Measurements from ENCODE around the gene ZBED6. TPM values are rescaled to one million over a fixed set of nuclear protein-coding genes. Genes with fewer than 3 reads are reported as not detected.
"Not testable (repeated sequence)": the region's sequence is repeated elsewhere in the genome, so short reads cannot be mapped to it uniquely, and the experiment has no call there.

ZBED6 gene
- total and polyA plus RNA-seq, 10 of the 15 experiments (the other 5 are each of a cell fraction or from before 2014, with no cell fraction given), result 0.13 to 15.9 (median 4.8) TPM

- no peak for FAIRE-seq
- Histone ChIP-seq H4K20me1 (ENCODE audit: control insufficient read depth, insufficient read depth) (no peaks in the 10 kb centered on the region), H3K4me3 (no peak overlapping the region), H3K36me3 (ENCODE audit: control insufficient read depth in 2 of 2, insufficient read depth in 2 of 2, low read length in 1 of 2) (0 out of 4 replicates have a peak, but pooled peaks cover 0 to 3% of the 10 kb centered on the region in 2 experiments), H3K9ac (ENCODE audit: control insufficient read depth, insufficient read depth, low read length) (no peak overlapping the region), H3K27me3 (replicated peaks in 1 of 2; ENCODE audit: control insufficient read depth in 2 of 2, insufficient read depth in 2 of 2, low read length in 1 of 2) (no peaks in the 10 kb centered on the region), H3K27ac (ENCODE audit: control insufficient read depth, insufficient read depth) (no peak overlapping the region), H3K4me1 (ENCODE audit: control insufficient read depth, insufficient read depth, low read length) (peaks cover 4% of the 10 kb centered on the region; the same call in 1 of the 2 replicates), H3K4me2 (ENCODE audit: control insufficient read depth, insufficient read depth) (no peak overlapping the region), H3K9me3 (replicated peaks; ENCODE audit: control insufficient read depth, insufficient read depth, low read length) (no peaks in the 10 kb centered on the region), H3K79me2 (ENCODE audit: control insufficient read depth, insufficient read depth, low read length) (peaks cover 20% of the 10 kb centered on the region), H2AFZ (ENCODE audit: control insufficient read depth, low read depth, low read length) (no peak overlapping the region)
- DNase-seq (ENCODE audit: low read depth, low spot score), result no peak
- ChIA-PET CTCF (no interaction called here), SMC1A (ENCODE audit: uncharacterized antibody, unreplicated experiment) (no interaction called here), RAD21 (ENCODE audit: unreplicated experiment) (interaction anchor here (0.6 kb wide), 1 partner anchor 131 kb away, joined by 4 read pairs; no protein-coding TSS in a partner anchor), POLR2A (interaction anchor here (0.6 kb wide), 2 partner anchors 171 to 498 kb away, joined by 3 to 6 read pairs; no protein-coding TSS in a partner anchor)
- BruUV-seq (replicated peaks), result no TSS peak
- intact Hi-C loops (cut with micrococcal nuclease; ENCODE audit: unreplicated experiment) (no loop called here), in situ Hi-C loops (cut with MboI) (no loop called here)
- TF ChIP-seq CREM (IDR thresholded peaks at IDR 0.05; ENCODE audit: low read depth) (no peak), TCF3 (IDR thresholded peaks at IDR 0.05; ENCODE audit: borderline replicate concordance, insufficient read depth, low read depth, low read length) (no peak), ZSCAN29 (IDR thresholded peaks at IDR 0.05) (no peak), IKZF1 (conservative IDR thresholded peaks at IDR 0.05) (no peak), POLR2A (IDR thresholded peaks at IDR 0.05; ENCODE audit: low read depth, low read length) (no peak), YY1 (IDR thresholded peaks at IDR 0.05; ENCODE audit: low read depth, low read length) (no peak), BCLAF1 (IDR thresholded peaks at IDR 0.05) (no peak), SIX5 (IDR thresholded peaks at IDR 0.05; ENCODE audit: low read depth, low read length, severe bottlenecking) (no peak), MTA2 (IDR thresholded peaks at IDR 0.05; ENCODE audit: low read depth) (no peak)
- 69% methylated on average over 2 of the region's 2 CpGs for WGBS (ENCODE audit: insufficient coverage, insufficient replicate concordance, low lambda C conversion rate, missing lambda C conversion rate)
- no peak for ATAC-seq
Observed at GRCh38 chr1:203792486-203792885, 2.9 kb upstream of the ZBED6 start.

- ChIA-PET SMC1A (ENCODE audit: uncharacterized antibody, unreplicated experiment) (interaction anchor here (1.1 to 1.7 kb wide), 3 partner anchors 14 to 32 kb away, joined by 3 to 4 read pairs (median 3); partner anchors contain the start of gene LAX1), RAD21 (ENCODE audit: unreplicated experiment) (interaction anchor here (1.6 kb wide), 1 partner anchor 29 kb away, joined by 4 read pairs; the partner anchor contains the start of gene LAX1), POLR2A (interaction anchor here (1.2 kb wide), 1 partner anchor 38 kb away, joined by 3 read pairs; no protein-coding TSS in a partner anchor), CTCF (interaction anchor here (0.6 to 1.0 kb wide), 2 partner anchors 91 to 372 kb away, joined by 3 read pairs; no protein-coding TSS in a partner anchor)
- intact Hi-C loops (cut with micrococcal nuclease; ENCODE audit: unreplicated experiment); H4K20me1 ChIP-seq (ENCODE audit: control insufficient read depth, insufficient read depth); H3K27me3 ChIP-seq (replicated peaks in 1 of 2; ENCODE audit: control insufficient read depth in 2 of 2, insufficient read depth in 2 of 2, low read length in 1 of 2); FAIRE-seq; H3K4me3 ChIP-seq; BruUV-seq (replicated peaks); H3K9me3 ChIP-seq (replicated peaks; ENCODE audit: control insufficient read depth, insufficient read depth, low read length); in situ Hi-C loops (cut with MboI); H3K9ac ChIP-seq (ENCODE audit: control insufficient read depth, insufficient read depth, low read length); H2AFZ ChIP-seq (ENCODE audit: control insufficient read depth, low read depth, low read length); H3K27ac ChIP-seq (ENCODE audit: control insufficient read depth, insufficient read depth); H3K4me1 ChIP-seq (ENCODE audit: control insufficient read depth, insufficient read depth, low read length); ATAC-seq; H3K4me2 ChIP-seq (ENCODE audit: control insufficient read depth, insufficient read depth); DNase-seq (ENCODE audit: low read depth, low spot score): not testable (repeated sequence)
- Histone ChIP-seq H3K79me2 (ENCODE audit: control insufficient read depth, insufficient read depth, low read length) (peaks cover 30% of the 10 kb centered on the region), H3K36me3 (ENCODE audit: control insufficient read depth in 2 of 2, insufficient read depth in 2 of 2, low read length in 1 of 2) (peaks cover 0 to 10% of the 10 kb centered on the region in 2 experiments; a peak in 2 of 4 replicates)
- WGBS (ENCODE audit: insufficient coverage, insufficient replicate concordance, low lambda C conversion rate, missing lambda C conversion rate), result 76% methylated on average over 7 of the region's 7 CpGs
Observed at GRCh38 chr1:203793561-203793960, 1.9 kb upstream of the ZBED6 start.
